OCI-LY1 (cell line): ENCODE results near the gene THRA.

Experiments used
- H2AFZ ChIP-seq: fragments of 200-600 bp; sonication (generic), shearing (Covaris generic); 2 replicates; pipeline ENCODE4 v1.6.0; 2014; ENCODE audit warnings: antibody characterized with exemption, mild to moderate bottlenecking, low read length
- H3F3A ChIP-seq: fragments of 200-600 bp; sonication (generic), shearing (Covaris generic); 2 replicates; pipeline ENCODE4 v1.6.0; 2014; ENCODE audit warnings: mild to moderate bottlenecking, antibody characterized with exemption, low read length, moderate library complexity; ENCODE audit not compliant: insufficient read depth
- H3K27ac ChIP-seq: fragments of 200-600 bp; sonication (generic); 2 replicates; pipeline ENCODE4 v1.5.1; 2014; ENCODE audit warnings: low read length, mixed run types, mild to moderate bottlenecking, low read depth; ENCODE audit not compliant: poor library complexity, severe bottlenecking
- H3K27me3 ChIP-seq: fragments of 200-600 bp; sonication (generic); 2 replicates; pipeline ENCODE4 v1.6.0; 2014; ENCODE audit warnings: antibody characterized with exemption, mild to moderate bottlenecking, low read length, moderate library complexity; ENCODE audit not compliant: insufficient read depth
- H3K36me3 ChIP-seq: fragments of 200-600 bp; sonication (generic); 2 replicates; pipeline ENCODE4 v1.6.1; 2014; ENCODE audit warnings: mild to moderate bottlenecking, antibody characterized with exemption, low read length, moderate library complexity, mixed read lengths; ENCODE audit not compliant: insufficient read depth
- H3K4me1 ChIP-seq: fragments of 200-600 bp; sonication (generic); 2 replicates; pipeline ENCODE4 v1.5.1; 2014; ENCODE audit warnings: mild to moderate bottlenecking, low read length, moderate library complexity; ENCODE audit not compliant: insufficient read depth, severe bottlenecking
- H3K4me2 ChIP-seq: fragments of 200-600 bp; sonication (generic), shearing (Covaris generic); 2 replicates; pipeline ENCODE4 v1.6.1; 2014; ENCODE audit warnings: low read length
- H3K4me3 ChIP-seq: fragments of 200-600 bp; sonication (generic); 2 replicates; pipeline ENCODE4 v1.5.1; 2014; ENCODE audit warnings: low read length, low read depth, mild to moderate bottlenecking, mixed read lengths; ENCODE audit not compliant: poor library complexity, severe bottlenecking
- H3K79me2 ChIP-seq: fragments of 200-600 bp; shearing (Covaris generic); 2 replicates; pipeline ENCODE4 v1.6.1; 2016; ENCODE audit warnings: mixed run types, low read length, mixed read lengths; ENCODE audit not compliant: insufficient read depth
- H3K9ac ChIP-seq: fragments of 200-600 bp; sonication (generic), shearing (Covaris generic); 2 replicates; pipeline ENCODE4 v1.6.1; 2014; ENCODE audit warnings: mild to moderate bottlenecking, low read length, mixed read lengths
- H3K9me2 ChIP-seq: fragments of 200-600 bp; sonication (generic), shearing (Covaris generic); 2 replicates; pipeline ENCODE4 v1.6.1; 2014; ENCODE audit warnings: low read depth, mild to moderate bottlenecking, low read length, mixed read lengths
- H3K9me3 ChIP-seq: fragments of 200-600 bp; shearing (Covaris generic); 2 replicates; pipeline ENCODE4 v1.6.1; 2014; ENCODE audit warnings: low read length, mixed read lengths
- H4K20me1 ChIP-seq: fragments of 200-600 bp; sonication (generic), shearing (Covaris generic); 2 replicates; pipeline ENCODE4 v1.6.0; 2016; ENCODE audit warnings: mild to moderate bottlenecking, low read length; ENCODE audit not compliant: insufficient read depth
- CTCF ChIP-seq: fragments of 200-600 bp; sonication (generic), shearing (Covaris generic); IDR thresholded peaks from 2 replicates; pipeline ENCODE4 v1.5.1; 2017; ENCODE audit warnings: mild to moderate bottlenecking, antibody characterized with exemption, low read length, moderate library complexity, mixed read lengths
- EZH2 ChIP-seq: fragments of 200-600 bp; sonication (generic), shearing (Covaris generic); IDR thresholded peaks from 2 replicates; pipeline ENCODE4 v1.8.0; 2017; ENCODE audit warnings: borderline replicate concordance, mixed run types, mild to moderate bottlenecking, antibody characterized with exemption, low read length, moderate library complexity, mixed read lengths

The THRA gene

GRCh38 chr17:40095351-40095943, 32.7 kb downstream of the THRA start:
- no peaks in the 10 kb centered on the region for H3K79me2 ChIP-seq
- H3K27ac ChIP-seq, result peak overlapping the region; percentile 80
- H3K9me2 ChIP-seq, result no peaks in the 10 kb centered on the region
- H3K27me3 ChIP-seq, result no peaks in the 10 kb centered on the region
- no peaks in the 10 kb centered on the region for H4K20me1 ChIP-seq
- no peaks in the 10 kb centered on the region for H3F3A ChIP-seq
- H2AFZ ChIP-seq, result no peak overlapping the region
- peaks cover 24% of the 10 kb centered on the region; the same call in 1 of the 2 replicates for H3K36me3 ChIP-seq
- H3K9me3 ChIP-seq, result no peaks in the 10 kb centered on the region
- no peak overlapping the region for H3K9ac ChIP-seq
- no peak for TF ChIP-seq EZH2
- no peak for TF ChIP-seq CTCF
- H3K4me3 ChIP-seq, result no peak overlapping the region
- H3K4me1 ChIP-seq, result peaks cover 51% of the 10 kb centered on the region
- no peak overlapping the region for H3K4me2 ChIP-seq

- H3K79me2 ChIP-seq, result no peaks in the 10 kb centered on the region
- no peaks in the 10 kb centered on the region for H3K9me3 ChIP-seq
- H4K20me1 ChIP-seq, result no peaks in the 10 kb centered on the region
- H3K36me3 ChIP-seq, result peaks cover 24% of the 10 kb centered on the region; the same call in 1 of the 2 replicates
- H3K9ac ChIP-seq, result peak overlapping the region; percentile 32; the same call in 1 of the 2 replicates
- H3K27me3 ChIP-seq, result no peaks in the 10 kb centered on the region
- H3K4me3 ChIP-seq, result peak overlapping the region; percentile 35
- H3F3A ChIP-seq, result no peaks in the 10 kb centered on the region
- H3K9me2 ChIP-seq, result no peaks in the 10 kb centered on the region
- H3K4me2 ChIP-seq, result peak overlapping the region; percentile 55
- H3K27ac ChIP-seq, result peak overlapping the region; percentile 80
- no peak for TF ChIP-seq CTCF
- TF ChIP-seq EZH2, result no peak
- no peak overlapping the region for H2AFZ ChIP-seq
- peaks cover 57% of the 10 kb centered on the region for H3K4me1 ChIP-seq
Observed at GRCh38 chr17:40095944-40096791, 33.4 kb downstream of the THRA start.

GRCh38 chr17:40097087-40097486, 34.3 kb downstream of the THRA start:
- Histone ChIP-seq H3K27ac (peak overlapping the region; percentile 80), H3K36me3 (peaks cover 24% of the 10 kb centered on the region; the same call in 1 of the 2 replicates), H2AFZ (no peak overlapping the region), H3K4me2 (peak overlapping the region; percentile 55), H3K79me2 (no peaks in the 10 kb centered on the region), H3K27me3 (no peaks in the 10 kb centered on the region), H4K20me1 (no peaks in the 10 kb centered on the region), H3F3A (no peaks in the 10 kb centered on the region), H3K9me2 (no peaks in the 10 kb centered on the region), H3K4me3 (peak overlapping the region; percentile 35), H3K9ac (no peak overlapping the region; the same call in 1 of the 2 replicates), H3K9me3 (no peaks in the 10 kb centered on the region), H3K4me1 (peaks cover 60% of the 10 kb centered on the region)
- TF ChIP-seq CTCF, result no peak
